HEK293 (cell line): ENCODE results near the gene PGM2.

Experiments
- CTCF ChIA-PET: fragments of 350-600 bp; formaldehyde crosslinking; extraction: SDS; loops from one replicate; lab custom pipeline; 2021; ENCODE audit warnings: antibody characterized with exemption; lab: Yijun Ruan, JAX
- POLR2A ChIA-PET: fragments of 300-600 bp; formaldehyde crosslinking; extraction: SDS; loops from one replicate; lab custom pipeline; 2020; ENCODE audit warnings: antibody characterized with exemption, inconsistent platforms; lab: Yijun Ruan, JAX
- H3K27ac ChIP-seq: fragments of 200-500 bp; sonication (Bioruptor generic); 2 replicates; pipeline ENCODE4 v1.5.1; 2014; ENCODE audit warnings: low read depth, low read length, control low read depth, inconsistent platforms; ENCODE audit errors: extremely low read depth
- H3K36me3 ChIP-seq, 2 experiments: fragments of 200-500 bp in 1 of 2; sonication (Bioruptor generic) in 1 of 2; 1 replicate in 1 of 2; 2 replicates in 1 of 2; pipeline ENCODE4 v1.5.1; 2014 to 2017; ENCODE audit warnings: inconsistent platforms in 2 of 2, low read length in 2 of 2; ENCODE audit not compliant: control insufficient read depth in 2 of 2, insufficient read depth in 1 of 2
- H3K4me1 ChIP-seq: fragments of 200-500 bp; sonication (Bioruptor generic); 2 replicates; pipeline ENCODE4 v1.5.1; 2014; ENCODE audit warnings: mild to moderate bottlenecking, low read length, inconsistent platforms; ENCODE audit not compliant: control insufficient read depth, insufficient read depth
- H3K4me3 ChIP-seq: 2 replicates; pipeline ENCODE4 v1.5.1; 2011; ENCODE audit warnings: low read depth, mild to moderate bottlenecking, control low read depth, low read length, moderate library complexity
- H3K9me3 ChIP-seq: fragments of 200-500 bp; sonication (Bioruptor generic); 2 replicates; pipeline ENCODE4 v1.5.1; 2014; ENCODE audit warnings: low read depth, low read length, inconsistent platforms; ENCODE audit not compliant: control insufficient read depth, insufficient read depth
- KLF1 ChIP-seq: fragments of 450-650 bp; formaldehyde crosslinking; IDR thresholded peaks from 2 replicates; pipeline ENCODE4 v1.5.1; 2016; ENCODE audit warnings: missing biosample characterization, missing genetic modification characterization
- MYNN ChIP-seq: fragments of 450-650 bp; formaldehyde crosslinking; IDR thresholded peaks from 2 replicates; pipeline ENCODE4 v1.5.1; 2016; ENCODE audit warnings: missing biosample characterization, missing genetic modification characterization, borderline replicate concordance
- REPIN1 ChIP-seq: fragments of 450-650 bp; formaldehyde crosslinking; IDR thresholded peaks from 2 replicates; pipeline ENCODE4 v1.5.1; 2017; ENCODE audit warnings: missing biosample characterization, missing genetic modification characterization, low read depth
- WT1 ChIP-seq: fragments of 450-650 bp; formaldehyde crosslinking; IDR thresholded peaks from 2 replicates; pipeline ENCODE4 v1.5.1; 2016; ENCODE audit warnings: missing biosample characterization, missing genetic modification characterization
- YY1 ChIP-seq: fragments of 450-650 bp; formaldehyde crosslinking; IDR thresholded peaks from 2 replicates; pipeline ENCODE4 v1.5.1; 2018; ENCODE audit warnings: missing biosample characterization, missing genetic modification characterization
- ZBTB44 ChIP-seq: fragments of 450-650 bp; IDR thresholded peaks from 2 replicates; pipeline ENCODE4 v1.5.1; 2018; ENCODE audit warnings: missing biosample characterization, mild to moderate bottlenecking, missing genetic modification characterization
- ZNF138 ChIP-seq: fragments of 450-650 bp; formaldehyde crosslinking; IDR thresholded peaks from 2 replicates; pipeline ENCODE4 v1.5.1; 2016; ENCODE audit warnings: missing biosample characterization, missing genetic modification characterization, borderline replicate concordance
- ZNF140 ChIP-seq: fragments of 450-650 bp; formaldehyde crosslinking; IDR thresholded peaks from 2 replicates; pipeline ENCODE4 v1.5.1; 2016; ENCODE audit warnings: missing biosample characterization, missing genetic modification characterization
- ZNF23 ChIP-seq: fragments of 450-650 bp; formaldehyde crosslinking; IDR thresholded peaks from 2 replicates; pipeline ENCODE4 v1.5.1; 2016; ENCODE audit warnings: missing biosample characterization, missing genetic modification characterization, borderline replicate concordance
- ZNF335 ChIP-seq: fragments of 450-650 bp; formaldehyde crosslinking; conservative IDR thresholded peaks from 2 replicates; pipeline ENCODE4 v1.5.1; 2016; ENCODE audit warnings: missing biosample characterization, missing genetic modification characterization
- ZNF488 ChIP-seq: fragments of 450-650 bp; formaldehyde crosslinking; IDR thresholded peaks from 2 replicates; pipeline ENCODE4 v1.5.1; 2016; ENCODE audit warnings: missing biosample characterization, missing genetic modification characterization
- ZNF639 ChIP-seq: fragments of 450-650 bp; formaldehyde crosslinking; IDR thresholded peaks from 2 replicates; pipeline ENCODE4 v1.5.1; 2016; ENCODE audit warnings: missing biosample characterization, missing genetic modification characterization
- ZNF654 ChIP-seq: fragments of 450-650 bp; formaldehyde crosslinking; IDR thresholded peaks from 2 replicates; pipeline ENCODE4 v1.5.1; 2016; ENCODE audit warnings: low read depth, missing biosample characterization, missing genetic modification characterization
- ZNF707 ChIP-seq: fragments of 450-650 bp; formaldehyde crosslinking; IDR thresholded peaks from 2 replicates; pipeline ENCODE4 v1.5.1; 2016; ENCODE audit warnings: missing biosample characterization, missing genetic modification characterization
- ZNF785 ChIP-seq: fragments of 450-650 bp; formaldehyde crosslinking; IDR thresholded peaks from 2 replicates; pipeline ENCODE4 v1.5.1; 2016; ENCODE audit warnings: missing biosample characterization, missing genetic modification characterization
- ZSCAN5A ChIP-seq: fragments of 450-650 bp; formaldehyde crosslinking; IDR thresholded peaks from 2 replicates; pipeline ENCODE4 v1.5.1; 2016; ENCODE audit warnings: missing biosample characterization, missing genetic modification characterization
- TF ChIP-seq, protein P1 (sequence below): fragments of 450-650 bp; formaldehyde crosslinking; IDR thresholded peaks from 2 replicates; pipeline ENCODE4 v1.5.1; 2016; ENCODE audit warnings: missing biosample characterization, missing genetic modification characterization

PGM2 gene

GRCh38 chr4:37803348-37803973 is 23.0 kb upstream of the PGM2 start:
- ChIA-PET POLR2A (no interaction called here), CTCF (interaction anchor here (0.6 to 3.1 kb wide), 11 partner anchors 9 to 841 kb away, joined by 3 to 34 read pairs (median 4); no protein-coding TSS in a partner anchor)
- Histone ChIP-seq H3K4me3 (no peak overlapping the region), H3K9me3 (no peaks in the 10 kb centered on the region), H3K27ac (no peak overlapping the region), H3K36me3 (no peaks in the 10 kb centered on the region), H3K4me1 (no peaks in the 10 kb centered on the region)
- TF ChIP-seq, protein P1, sequence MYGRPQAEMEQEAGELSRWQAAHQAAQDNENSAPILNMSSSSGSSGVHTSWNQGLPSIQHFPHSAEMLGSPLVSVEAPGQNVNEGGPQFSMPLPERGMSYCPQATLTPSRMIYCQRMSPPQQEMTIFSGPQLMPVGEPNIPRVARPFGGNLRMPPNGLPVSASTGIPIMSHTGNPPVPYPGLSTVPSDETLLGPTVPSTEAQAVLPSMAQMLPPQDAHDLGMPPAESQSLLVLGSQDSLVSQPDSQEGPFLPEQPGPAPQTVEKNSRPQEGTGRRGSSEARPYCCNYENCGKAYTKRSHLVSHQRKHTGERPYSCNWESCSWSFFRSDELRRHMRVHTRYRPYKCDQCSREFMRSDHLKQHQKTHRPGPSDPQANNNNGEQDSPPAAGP, result no peak
- no peak for TF ChIP-seq ZSCAN5A (tag by site-specific recombination)
- no peak for TF ChIP-seq KLF1
- peak; percentile 68 for TF ChIP-seq ZNF654
- no peak for TF ChIP-seq ZNF639
- no peak for TF ChIP-seq REPIN1 (tag by site-specific recombination)
- TF ChIP-seq ZBTB44, result 0 out of 2 replicates have a peak, but pooled peaks have one; percentile 34
- no peak for TF ChIP-seq YY1 (tag by site-specific recombination)

- Histone ChIP-seq H3K4me3 (no peak overlapping the region), H3K4me1 (no peaks in the 10 kb centered on the region), H3K36me3 (no peaks in the 10 kb centered on the region), H3K9me3 (no peaks in the 10 kb centered on the region), H3K27ac (no peak overlapping the region)
- ChIA-PET POLR2A (no interaction called here), CTCF (interaction anchor here (0.7 to 3.1 kb wide), 4 partner anchors 141 to 357 kb away, joined by 3 to 34 read pairs (median 3); no protein-coding TSS in a partner anchor)
- TF ChIP-seq ZNF785 (tag by site-specific recombination) (no peak), ZNF707 (tag by site-specific recombination) (no peak), MYNN (tag by site-specific recombination) (no peak), ZNF488 (tag by site-specific recombination) (no peak), ZNF23 (tag by site-specific recombination) (no peak), ZNF335 (tag by site-specific recombination) (no peak), WT1 (no peak), ZNF138 (tag by site-specific recombination) (no peak), ZNF140 (no peak)
Measured at GRCh38 chr4:37805091-37805490, 21.4 kb upstream of the PGM2 start.
